CD4-positive, CD25-positive, alpha-beta regulatory T cell (primary cell): ENCODE results near the gene RHOJ. TPM values are rescaled to one million over a fixed set of nuclear protein-coding genes. Genes with fewer than 3 reads are reported as not detected.
"Not testable (repeated sequence)": the region's sequence is repeated elsewhere in the genome, so short reads cannot be mapped to it uniquely, and the experiment has no call there.

ENCODE experiments used
- ATAC-seq, 2 donors: fragments of 150-1000 bp; cut with Tn5 transposase; one replicate each; pipeline ENCODE4 v1.10.0; 2021; ENCODE audit warnings: low read depth in 2 of 2, moderate number of reproducible peaks in 2 of 2, moderate library complexity in 1 of 2
- DNase-seq, 3 donors: peaks; one replicate each; pipeline versions ENCODE4 v3.0.0 to v3.0.0-alpha.2; 2012 to 2022; ENCODE audit warnings: mixed read lengths in 1 of 3
- H3K27ac ChIP-seq: one replicate; pipeline ENCODE4 v1.7.0; 2013; ENCODE audit warnings: mild to moderate bottlenecking, low read length; ENCODE audit not compliant: insufficient read depth, poor library complexity, severe bottlenecking
- H3K27me3 ChIP-seq: one replicate; pipeline ENCODE4 v1.7.0; 2013; ENCODE audit warnings: low read length; ENCODE audit not compliant: control insufficient read depth, insufficient read depth
- H3K36me3 ChIP-seq: one replicate; pipeline ENCODE4 v1.7.0; 2013; ENCODE audit warnings: mild to moderate bottlenecking, low read length, moderate library complexity; ENCODE audit not compliant: control insufficient read depth, insufficient read depth
- H3K4me1 ChIP-seq: 2 replicates; pipeline ENCODE4 v1.7.0; 2013; ENCODE audit warnings: mild to moderate bottlenecking, low read length; ENCODE audit not compliant: insufficient read depth, control insufficient read depth, poor library complexity, severe bottlenecking
- H3K4me3 ChIP-seq: one replicate; pipeline ENCODE4 v1.7.0; 2013; ENCODE audit warnings: low read depth, mild to moderate bottlenecking, low read length, moderate library complexity
- H3K9me3 ChIP-seq, 2 experiments: 1 replicate in 1 of 2; 2 replicates in 1 of 2; pipeline ENCODE4 v1.7.0; 2013; ENCODE audit warnings: low read length in 2 of 2, mild to moderate bottlenecking in 1 of 2, moderate library complexity in 1 of 2; ENCODE audit not compliant: control insufficient read depth in 2 of 2
- H3K27ac Mint-ChIP-seq, 3 donors: one replicate each; pipeline ENCODE4 v1.8.0; 2020 to 2022; ENCODE audit warnings: mild to moderate bottlenecking in 3 of 3, mixed read lengths in 3 of 3, moderate library complexity in 2 of 3
- H3K27me3 Mint-ChIP-seq: one replicate; pipeline ENCODE4 v1.8.0; 2022; ENCODE audit warnings: mild to moderate bottlenecking, mixed read lengths
- H3K36me3 Mint-ChIP-seq: one replicate; pipeline ENCODE4 v1.8.0; 2020; ENCODE audit warnings: mixed read lengths
- H3K4me1 Mint-ChIP-seq, 4 donors: one replicate each; pipeline ENCODE4 v1.8.0; 2020 to 2022; ENCODE audit warnings: mixed read lengths in 4 of 4, mild to moderate bottlenecking in 1 of 4
- H3K4me3 Mint-ChIP-seq, 4 donors: one replicate each; pipeline ENCODE4 v1.8.0; 2020 to 2022; ENCODE audit warnings: mild to moderate bottlenecking in 4 of 4, mixed read lengths in 4 of 4, moderate library complexity in 3 of 4
- H3K9me3 Mint-ChIP-seq, 7 donors: one replicate each; pipeline ENCODE4 v1.8.0; 2020 to 2022; ENCODE audit warnings: mixed read lengths in 7 of 7, mild to moderate bottlenecking in 3 of 7, moderate library complexity in 2 of 7
- polyA plus RNA-seq, 4 donors: library from polyadenylated mRNA; unstranded; fragments of 300-500 nt; fragmentation: Illumina TruSeq; gene quantifications; one replicate each; pipeline ENCODE4 v1.2.3, GENCODE V29; 2021
- total RNA-seq: library from RNA; stranded (reverse); gene quantifications from one replicate; pipeline ENCODE4 v1.2.3, GENCODE V29; 2022

RHOJ gene
- total RNA-seq (not detected), polyA plus RNA-seq (not detected)

DNA sequence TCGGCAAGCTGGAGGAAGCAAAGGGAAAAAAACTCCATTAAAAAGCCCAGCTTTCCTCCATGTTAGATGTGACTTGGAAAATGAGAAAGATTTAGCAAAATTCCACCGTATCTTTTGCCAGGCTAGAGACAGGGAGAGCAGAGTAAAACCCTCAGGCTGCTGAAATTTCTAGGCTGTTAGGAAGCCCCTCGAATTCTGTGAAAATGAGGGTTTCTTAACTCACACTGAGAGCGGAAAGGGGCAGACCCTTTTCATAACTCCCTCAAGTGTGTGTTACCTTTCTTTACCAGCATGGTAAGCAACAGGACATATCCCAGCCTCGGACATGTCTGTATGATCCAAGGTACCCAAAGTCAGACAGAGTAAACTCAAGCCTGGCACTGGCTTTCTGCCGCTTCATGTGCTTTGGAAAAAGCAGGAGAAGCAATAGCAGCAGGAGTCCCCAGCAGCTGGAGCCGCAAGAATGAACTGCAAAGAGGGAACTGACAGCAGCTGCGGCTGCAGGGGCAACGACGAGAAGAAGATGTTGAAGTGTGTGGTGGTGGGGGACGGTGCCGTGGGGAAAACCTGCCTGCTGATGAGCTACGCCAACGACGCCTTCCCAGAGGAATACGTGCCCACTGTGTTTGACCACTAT, at the start of gene RHOJ:
Gene RHOJ (plus strand): TSS at position 37 of the 637 bp plus-strand sequence. CDS start 427 bp downstream, at position 464.
- Mint-ChIP-seq H3K27ac (no peak within 1 kb of the TSS), H3K4me3 (no peak within 1 kb of the TSS), H3K9me3 (peaks cover 0 to 2% (median 0%) of the 10 kb centered on the region in 7 donors), H3K4me1 (no peaks in the 10 kb centered on the region), H3K27me3 (peaks cover 7% of the 10 kb centered on the region), H3K36me3 (no peaks in the 10 kb centered on the region)
- no peaks in the 10 kb centered on the region for H3K36me3 ChIP-seq
- no peak within 1 kb of the TSS for H3K27ac ChIP-seq
- H3K4me1 ChIP-seq = no peaks in the 10 kb centered on the region
- H3K4me3 ChIP-seq = no peak within 1 kb of the TSS
- DNase-seq = no peak
- no peak for ATAC-seq
- no peaks in the 10 kb centered on the region for H3K9me3 ChIP-seq
- H3K27me3 ChIP-seq = peaks cover 14% of the 10 kb centered on the region

DNA sequence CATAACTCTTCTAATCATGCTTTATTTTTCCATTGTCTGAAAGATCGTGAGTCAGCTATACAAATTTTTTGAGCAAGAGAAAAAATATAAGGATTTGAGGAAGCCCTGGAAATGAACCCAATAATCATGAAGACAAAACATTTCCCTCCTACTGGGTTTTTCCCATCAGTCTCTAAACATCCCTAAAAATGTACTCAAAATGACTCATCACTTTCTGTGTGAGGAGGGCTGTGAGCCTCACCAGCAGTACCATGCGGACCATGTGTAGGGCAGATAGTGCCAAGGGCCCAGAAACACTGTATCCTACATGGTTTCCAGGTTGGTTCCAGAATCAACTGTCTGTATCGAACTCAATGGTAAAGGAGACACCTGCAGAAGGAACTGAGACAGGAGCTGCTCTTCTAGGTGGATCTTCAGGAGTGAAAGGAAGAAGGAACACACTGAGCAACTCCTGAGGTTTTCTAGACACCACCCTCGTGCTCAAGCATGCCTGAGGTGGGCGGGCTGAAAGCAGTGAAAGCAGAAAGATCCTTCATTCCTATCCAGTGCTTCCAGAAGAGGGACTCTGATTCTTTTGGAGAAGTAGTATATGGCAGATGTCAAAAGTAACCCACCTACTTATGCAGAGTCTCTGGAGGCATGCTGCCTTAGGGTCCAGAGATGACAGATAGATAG, 48.6 kb upstream of the RHOJ start:
- Mint-ChIP-seq H3K4me1 (no peaks in the 10 kb centered on the region), H3K9me3 (peaks cover 0 to 4% (median 0%) of the 10 kb centered on the region in 7 donors), H3K27me3 (peaks cover 5% of the 10 kb centered on the region), H3K4me3 (no peak overlapping the region), H3K27ac (no peak overlapping the region), H3K36me3 (no peaks in the 10 kb centered on the region)
- no peaks in the 10 kb centered on the region for H3K36me3 ChIP-seq
- no peaks in the 10 kb centered on the region for H3K9me3 ChIP-seq
- H3K27ac ChIP-seq = no peak overlapping the region
- H3K4me1 ChIP-seq = no peaks in the 10 kb centered on the region
- no peaks in the 10 kb centered on the region for H3K27me3 ChIP-seq
- H3K4me3 ChIP-seq = no peak overlapping the region
- no peak for DNase-seq
- ATAC-seq = no peak

DNA sequence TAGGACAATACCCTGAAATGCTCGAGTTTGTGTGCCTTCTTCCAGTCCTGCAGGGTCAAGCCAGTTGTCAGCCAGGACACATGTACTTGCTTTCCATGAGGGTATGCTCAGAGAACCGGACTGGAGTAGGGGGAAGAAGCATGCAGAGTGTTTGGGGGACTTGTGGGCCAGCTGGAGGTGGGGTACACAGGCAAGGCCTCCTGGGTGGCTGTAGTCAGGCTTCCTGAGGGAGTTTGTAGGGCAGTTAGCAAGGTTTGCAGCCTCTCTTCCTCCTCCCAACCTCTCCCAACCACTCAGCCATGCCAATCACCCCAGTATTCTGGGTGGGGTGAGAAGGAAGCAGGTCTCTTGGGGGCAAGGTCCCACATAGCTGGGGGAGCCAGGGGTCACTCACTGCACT, 47.0 kb upstream of the RHOJ start:
- no peaks in the 10 kb centered on the region for H3K36me3 Mint-ChIP-seq
- Histone ChIP-seq H3K9me3 (no peaks in the 10 kb centered on the region), H3K27me3 (no peaks in the 10 kb centered on the region), H3K4me3 (no peak overlapping the region), H3K4me1 (no peaks in the 10 kb centered on the region), H3K27ac (no peak overlapping the region), H3K36me3 (no peaks in the 10 kb centered on the region)
- H3K4me3 Mint-ChIP-seq = no peak overlapping the region
- H3K27ac Mint-ChIP-seq = no peak overlapping the region
- DNase-seq (no peak), ATAC-seq (no peak)
- H3K4me1 Mint-ChIP-seq = no peaks in the 10 kb centered on the region
- H3K27me3 Mint-ChIP-seq = peaks cover 5% of the 10 kb centered on the region
- H3K9me3 Mint-ChIP-seq = peaks cover 0 to 4% (median 0%) of the 10 kb centered on the region in 7 donors

DNA sequence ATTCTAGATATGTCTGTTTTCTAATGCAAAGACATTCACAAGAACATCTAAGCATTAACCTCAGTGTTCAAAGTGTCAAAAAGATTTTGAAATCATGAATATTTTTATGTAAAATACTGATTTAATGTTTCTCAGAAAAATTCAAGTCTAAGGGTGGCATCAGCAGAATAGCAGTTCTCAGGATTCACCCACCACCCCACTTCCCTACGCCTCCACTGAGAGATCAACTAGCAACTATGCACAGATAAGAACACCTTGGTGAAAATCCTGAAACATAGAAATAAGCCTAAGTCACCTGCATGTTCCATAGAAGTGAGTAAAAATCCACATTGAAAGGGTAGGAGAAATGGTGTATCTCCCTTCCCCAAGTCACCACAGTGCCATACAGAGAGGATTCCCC, 40.9 kb upstream of the RHOJ start:
- Histone ChIP-seq H3K4me3 (no peak overlapping the region), H3K27me3 (no peaks in the 10 kb centered on the region), H3K36me3 (no peaks in the 10 kb centered on the region), H3K27ac (no peak overlapping the region), H3K4me1 (no peaks in the 10 kb centered on the region), H3K9me3 (peaks cover 7% of the 10 kb centered on the region in 2 experiments)
- no peak for ATAC-seq
- Mint-ChIP-seq H3K36me3 (no peaks in the 10 kb centered on the region), H3K9me3 (peaks cover 0 to 6% (median 0%) of the 10 kb centered on the region in 7 donors), H3K4me1 (no peaks in the 10 kb centered on the region), H3K4me3 (no peak overlapping the region), H3K27me3 (peaks cover 1% of the 10 kb centered on the region), H3K27ac (no peak overlapping the region)
- no peak for DNase-seq

DNA sequence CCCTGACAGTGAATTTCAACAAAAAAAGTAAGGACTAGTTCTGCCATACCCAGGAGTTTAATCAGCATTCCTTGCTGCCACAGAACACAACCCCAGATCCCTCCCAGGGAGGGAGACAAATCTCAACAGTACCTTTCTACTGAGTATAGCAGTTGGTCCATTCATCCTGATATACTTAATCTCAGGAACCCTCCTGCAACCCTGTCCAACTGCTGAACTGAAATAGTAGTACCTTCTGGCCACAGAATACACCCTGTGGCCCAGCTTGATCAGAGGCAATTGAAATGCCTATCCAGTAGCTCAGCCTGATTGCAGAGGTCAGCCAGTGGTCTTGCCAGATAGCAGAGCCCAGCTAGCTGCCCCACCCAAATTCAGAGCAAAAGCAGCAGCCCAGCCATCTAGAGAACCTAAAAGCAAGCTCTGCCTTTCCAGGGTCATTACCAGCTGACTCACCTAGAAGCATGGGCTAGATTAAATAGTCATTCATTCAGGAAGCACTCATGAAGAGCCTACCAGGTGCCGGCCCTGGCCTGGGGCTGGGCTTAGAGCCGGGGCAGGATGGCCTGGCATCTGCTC, 40.0 kb upstream of the RHOJ start:
- no peaks in the 10 kb centered on the region for H3K27me3 ChIP-seq
- ATAC-seq = no peak
- no peak overlapping the region for H3K4me3 ChIP-seq
- peak overlapping the region in 1 of 4 donors; percentile 84 for H3K4me3 Mint-ChIP-seq
- no peaks in the 10 kb centered on the region for H3K36me3 Mint-ChIP-seq
- H3K9me3 Mint-ChIP-seq = peaks cover 0 to 6% (median 0%) of the 10 kb centered on the region in 7 donors
- H3K27ac Mint-ChIP-seq = no peak overlapping the region
- no peaks in the 10 kb centered on the region for H3K27me3 Mint-ChIP-seq
- H3K9me3 ChIP-seq = peaks cover 7% of the 10 kb centered on the region in 2 experiments
- H3K27ac ChIP-seq = no peak overlapping the region
- no peaks in the 10 kb centered on the region for H3K4me1 Mint-ChIP-seq
- no peaks in the 10 kb centered on the region for H3K4me1 ChIP-seq
- no peaks in the 10 kb centered on the region for H3K36me3 ChIP-seq
- DNase-seq = no peak

DNA sequence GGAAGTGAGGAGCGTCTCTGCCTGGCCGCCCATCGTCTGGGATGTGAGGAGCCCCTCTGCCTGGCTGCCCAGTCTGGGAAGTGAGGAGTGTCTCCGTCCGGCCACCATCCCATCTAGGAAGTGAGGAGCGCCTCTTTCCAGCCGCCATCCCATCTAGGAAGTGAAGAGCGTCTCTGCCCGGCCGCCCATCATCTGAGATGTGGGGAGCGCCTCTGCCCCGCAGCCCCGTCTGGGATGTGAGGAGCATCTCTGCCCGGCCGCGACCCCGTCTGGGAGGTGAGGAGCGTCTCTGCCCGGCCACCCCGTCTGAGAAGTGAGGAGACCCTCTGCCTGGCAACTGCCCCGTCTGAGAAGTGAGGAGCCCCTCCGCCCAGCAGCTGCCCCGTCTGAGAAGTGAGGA, 39.0 kb upstream of the RHOJ start:
- H3K4me1 ChIP-seq, H3K27me3 Mint-ChIP-seq, H3K4me3 Mint-ChIP-seq, H3K4me1 Mint-ChIP-seq, H3K9me3 Mint-ChIP-seq, H3K9me3 ChIP-seq, H3K27ac ChIP-seq, H3K27ac Mint-ChIP-seq, ATAC-seq, H3K4me3 ChIP-seq, DNase-seq, H3K36me3 ChIP-seq, H3K36me3 Mint-ChIP-seq, H3K27me3 ChIP-seq: not testable (repeated sequence)

DNA sequence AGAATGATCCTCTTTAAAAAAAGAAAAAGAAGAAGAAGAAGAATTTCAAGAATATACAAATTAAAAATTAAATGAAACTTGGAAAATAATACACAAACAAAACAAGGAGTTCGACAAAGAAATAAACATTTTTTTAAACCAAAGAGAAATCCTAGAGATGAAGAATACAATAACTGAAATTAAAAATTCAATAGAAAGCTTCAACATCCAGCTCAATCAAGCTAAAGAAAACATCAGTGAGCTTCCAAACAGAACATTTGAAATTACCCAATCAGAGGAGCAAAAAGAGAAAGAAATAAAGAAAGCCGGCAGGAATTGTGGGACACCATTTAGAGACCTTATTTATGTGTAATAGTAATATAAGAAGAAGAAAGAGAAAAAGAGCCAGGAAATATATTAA, 37.2 kb upstream of the RHOJ start:
- H3K36me3 Mint-ChIP-seq = no peaks in the 10 kb centered on the region
- peaks cover 0 to 6% (median 0%) of the 10 kb centered on the region in 7 donors for H3K9me3 Mint-ChIP-seq
- Histone ChIP-seq H3K4me3 (no peak overlapping the region), H3K9me3 (peaks cover 7% of the 10 kb centered on the region in 2 experiments), H3K36me3 (no peaks in the 10 kb centered on the region), H3K27me3 (no peaks in the 10 kb centered on the region), H3K4me1 (no peaks in the 10 kb centered on the region), H3K27ac (no peak overlapping the region)
- ATAC-seq = no peak
- DNase-seq = no peak
- no peaks in the 10 kb centered on the region for H3K4me1 Mint-ChIP-seq
- H3K4me3 Mint-ChIP-seq = no peak overlapping the region
- peaks cover 4% of the 10 kb centered on the region for H3K27me3 Mint-ChIP-seq
- no peak overlapping the region for H3K27ac Mint-ChIP-seq
